GM12875 (cell line): ENCODE data around the gene MDFIC.

Experiments used
- H3K4me3 ChIP-seq: one replicate; pipeline ENCODE4 v1.5.1; 2011; ENCODE audit warnings: low read depth, low read length, control low read depth
- CTCF ChIP-seq: IDR thresholded peaks from 2 replicates; pipeline ENCODE4 v1.5.1; 2011; ENCODE audit warnings: low read depth, mild to moderate bottlenecking, control low read depth, inconsistent platforms, low read length, moderate library complexity, borderline replicate concordance; ENCODE audit not compliant: insufficient read depth

The MDFIC gene

GRCh38 chr7:115013886-115014285, 92.0 kb downstream of the MDFIC start:
- H3K4me3 ChIP-seq, result no peak overlapping the region
- no peak for TF ChIP-seq CTCF

- H3K4me3 ChIP-seq, result no peak overlapping the region
- TF ChIP-seq CTCF, result no peak
These were observed 92.9 kb downstream of the MDFIC start for GRCh38 chr7:115014794-115015193.

DNA sequence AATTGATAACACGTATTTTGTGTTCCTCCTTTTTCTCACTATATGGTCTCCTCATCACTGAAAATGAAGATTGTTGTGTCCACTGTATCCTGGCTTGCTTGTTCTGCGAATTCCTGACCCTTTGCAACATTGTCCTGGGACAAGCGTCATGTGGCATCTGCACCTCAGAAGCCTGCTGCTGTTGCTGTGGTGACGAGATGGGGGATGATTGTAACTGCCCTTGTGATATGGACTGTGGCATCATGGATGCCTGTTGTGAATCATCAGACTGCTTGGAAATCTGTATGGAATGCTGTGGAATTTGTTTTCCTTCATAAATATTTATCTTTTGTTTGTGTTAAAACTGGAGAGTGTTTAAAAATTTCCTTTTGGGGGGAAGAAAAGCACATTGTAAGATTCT, 93.7 kb downstream of the MDFIC start:
- no peak overlapping the region for H3K4me3 ChIP-seq
- no peak for TF ChIP-seq CTCF

- no peak for TF ChIP-seq CTCF
- H3K4me3 ChIP-seq, result no peak overlapping the region
These were observed 98.2 kb downstream of the MDFIC start for GRCh38 chr7:115019882-115020605.

GRCh38 chr7:115023219-115023618, 101.3 kb downstream of the MDFIC start:
- H3K4me3 ChIP-seq, result no peak overlapping the region
- no peak for TF ChIP-seq CTCF

DNA sequence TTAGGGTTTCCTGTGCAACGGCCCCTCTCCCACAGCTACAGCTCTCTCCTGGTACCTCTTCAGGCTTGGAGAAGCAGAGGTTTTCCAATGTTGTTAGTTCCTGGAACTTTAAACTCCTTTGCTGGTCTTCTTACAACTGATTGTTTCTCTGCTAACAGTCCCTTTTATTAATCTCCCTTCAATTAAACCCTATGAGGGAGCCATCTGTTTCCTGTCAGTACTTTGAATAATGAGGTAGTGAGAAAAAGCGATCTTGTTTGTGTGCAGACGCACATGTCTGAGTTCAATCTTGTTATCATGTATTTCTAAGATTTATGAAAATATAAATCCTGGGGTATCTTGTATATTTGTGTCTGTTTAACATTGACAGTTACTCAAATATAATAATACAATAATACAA, 102.4 kb downstream of the MDFIC start:
- no peak for TF ChIP-seq CTCF

More for the DNA sequence above, 102.4 kb downstream of the MDFIC start:
- H3K4me3 ChIP-seq, result no peak overlapping the region
